ENCODE data around the gene CUL4A.

The CUL4A gene

GRCh38 chr13:113182046-113182445 lies 27.4 kb upstream of the CUL4A start:
- no peaks in the 10 kb centered on the region for H3K27me3 ChIP-seq (ENCODE audit: low read length)
- H3K9me2 ChIP-seq (replicated peaks; ENCODE audit: insufficient read depth, low read length): no peaks in the 10 kb centered on the region
- peaks cover 4% of the 10 kb centered on the region; the same call in 1 of the 2 replicates for H4K20me1 ChIP-seq (ENCODE audit: low read depth, low read length)
- no peak overlapping the region for H2AFZ ChIP-seq (ENCODE audit: low read depth, low read length, severe bottlenecking)
- no peak overlapping the region for H3K4me2 ChIP-seq (ENCODE audit: low read depth, low read length, poor library complexity, severe bottlenecking)
- no peaks in the 10 kb centered on the region; the same call in 1 of the 2 replicates for H3K79me2 ChIP-seq (ENCODE audit: insufficient read depth, low read length)
- no peak overlapping the region for H3K27ac ChIP-seq (ENCODE audit: low read depth, low read length)
- no peaks in the 10 kb centered on the region for H3K9me3 ChIP-seq (ENCODE audit: insufficient read depth, low read length)
- TF ChIP-seq CTCF (IDR thresholded peaks at IDR 0.05; ENCODE audit: insufficient read depth, low read length, poor library complexity, severe bottlenecking): no peak
- no peak for TF ChIP-seq EZH2phosphoT487 (conservative IDR thresholded peaks at IDR 0.05; ENCODE audit: low read length)
- peaks cover 13% of the 10 kb centered on the region for H3K36me3 ChIP-seq (ENCODE audit: low read length)
- no peaks in the 10 kb centered on the region for H3F3A ChIP-seq (ENCODE audit: insufficient read depth)
- H3K9ac ChIP-seq (ENCODE audit: low read length): no peak overlapping the region
- H3K4me3 ChIP-seq (ENCODE audit: insufficient read depth, low read length, poor library complexity, severe bottlenecking): no peak overlapping the region

- H3K4me3 ChIP-seq (ENCODE audit: insufficient read depth, low read length, poor library complexity, severe bottlenecking): no peak overlapping the region
- no peak overlapping the region for H3K27ac ChIP-seq (ENCODE audit: low read depth, low read length)
- no peak overlapping the region for H3K4me2 ChIP-seq (ENCODE audit: low read depth, low read length, poor library complexity, severe bottlenecking)
- H3K36me3 ChIP-seq (ENCODE audit: low read length): peaks cover 17% of the 10 kb centered on the region
- H3F3A ChIP-seq (ENCODE audit: insufficient read depth): no peaks in the 10 kb centered on the region
- H2AFZ ChIP-seq (ENCODE audit: low read depth, low read length, severe bottlenecking): no peak overlapping the region
- no peaks in the 10 kb centered on the region for H3K9me3 ChIP-seq (ENCODE audit: insufficient read depth, low read length)
- no peaks in the 10 kb centered on the region for H3K27me3 ChIP-seq (ENCODE audit: low read length)
- H3K9me2 ChIP-seq (replicated peaks; ENCODE audit: insufficient read depth, low read length): no peaks in the 10 kb centered on the region
- no peak for TF ChIP-seq CTCF (IDR thresholded peaks at IDR 0.05; ENCODE audit: insufficient read depth, low read length, poor library complexity, severe bottlenecking)
- TF ChIP-seq EZH2phosphoT487 (conservative IDR thresholded peaks at IDR 0.05; ENCODE audit: low read length): no peak
- H3K9ac ChIP-seq (ENCODE audit: low read length): no peak overlapping the region
- no peaks in the 10 kb centered on the region; the same call in 1 of the 2 replicates for H3K79me2 ChIP-seq (ENCODE audit: insufficient read depth, low read length)
- H4K20me1 ChIP-seq (ENCODE audit: low read depth, low read length): peaks cover 4% of the 10 kb centered on the region; the same call in 1 of the 2 replicates
These were observed 25.8 kb upstream of the CUL4A start for GRCh38 chr13:113183450-113184129.

GRCh38 chr13:113184568-113185440 lies 24.6 kb upstream of the CUL4A start:
- TF ChIP-seq EZH2phosphoT487 (conservative IDR thresholded peaks at IDR 0.05; ENCODE audit: low read length): no peak
- no peak for TF ChIP-seq CTCF (IDR thresholded peaks at IDR 0.05; ENCODE audit: insufficient read depth, low read length, poor library complexity, severe bottlenecking)
- H3K9me3 ChIP-seq (ENCODE audit: insufficient read depth, low read length): no peaks in the 10 kb centered on the region
- peaks cover 4% of the 10 kb centered on the region; the same call in 1 of the 2 replicates for H4K20me1 ChIP-seq (ENCODE audit: low read depth, low read length)
- H3K27me3 ChIP-seq (ENCODE audit: low read length): no peaks in the 10 kb centered on the region
- H3K4me3 ChIP-seq (ENCODE audit: insufficient read depth, low read length, poor library complexity, severe bottlenecking): no peak overlapping the region
- no peak overlapping the region for H3K27ac ChIP-seq (ENCODE audit: low read depth, low read length)
- no peaks in the 10 kb centered on the region for H3F3A ChIP-seq (ENCODE audit: insufficient read depth)
- no peaks in the 10 kb centered on the region for H3K9me2 ChIP-seq (replicated peaks; ENCODE audit: insufficient read depth, low read length)
- H3K36me3 ChIP-seq (ENCODE audit: low read length): peaks cover 14% of the 10 kb centered on the region
- no peak overlapping the region for H2AFZ ChIP-seq (ENCODE audit: low read depth, low read length, severe bottlenecking)
- H3K4me2 ChIP-seq (ENCODE audit: low read depth, low read length, poor library complexity, severe bottlenecking): no peak overlapping the region
- H3K79me2 ChIP-seq (ENCODE audit: insufficient read depth, low read length): no peaks in the 10 kb centered on the region; the same call in 1 of the 2 replicates
- H3K9ac ChIP-seq (ENCODE audit: low read length): no peak overlapping the region

All from SU-DHL-6 (cell line).